AG09319 (cell line): ENCODE measurements around the gene GMPR2.
A peak's percentile ranks its signal among the peaks of the same experiment; 100 is the strongest.
"Not testable (repeated sequence)": the region's sequence is repeated elsewhere in the genome, so short reads cannot be mapped to it uniquely, and the experiment has no call there.

Source experiments
- DNase-seq: peaks from one replicate; pipeline ENCODE4 v3.0.0-alpha.2; 2010; ENCODE audit warnings: low read depth; ENCODE audit errors: extremely low read depth
- TF ChIP-seq, protein P1 (sequence below): IDR thresholded peaks from 2 replicates; pipeline ENCODE4 v1.5.1; 2011; ENCODE audit warnings: low read depth, mild to moderate bottlenecking, inconsistent platforms, low read length, moderate library complexity

GMPR2 gene

DNA sequence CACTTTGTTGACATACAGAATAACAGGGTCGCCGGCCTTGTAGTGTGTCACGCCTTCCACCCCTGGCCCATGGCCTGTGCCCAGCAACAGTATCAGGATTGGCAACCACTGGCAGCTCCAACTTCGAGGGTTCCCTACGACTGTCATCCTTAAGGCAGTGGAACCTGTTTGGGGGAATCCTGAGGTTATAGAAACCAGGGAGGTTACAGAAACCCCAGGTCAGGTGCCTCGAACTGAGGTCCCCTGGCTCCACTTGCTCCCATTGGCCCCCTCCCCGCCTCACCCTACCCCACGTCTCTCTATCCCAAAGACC is 37.9 kb upstream of the GMPR2 start:
- DNase-seq: no peak
- TF ChIP-seq, protein P1, sequence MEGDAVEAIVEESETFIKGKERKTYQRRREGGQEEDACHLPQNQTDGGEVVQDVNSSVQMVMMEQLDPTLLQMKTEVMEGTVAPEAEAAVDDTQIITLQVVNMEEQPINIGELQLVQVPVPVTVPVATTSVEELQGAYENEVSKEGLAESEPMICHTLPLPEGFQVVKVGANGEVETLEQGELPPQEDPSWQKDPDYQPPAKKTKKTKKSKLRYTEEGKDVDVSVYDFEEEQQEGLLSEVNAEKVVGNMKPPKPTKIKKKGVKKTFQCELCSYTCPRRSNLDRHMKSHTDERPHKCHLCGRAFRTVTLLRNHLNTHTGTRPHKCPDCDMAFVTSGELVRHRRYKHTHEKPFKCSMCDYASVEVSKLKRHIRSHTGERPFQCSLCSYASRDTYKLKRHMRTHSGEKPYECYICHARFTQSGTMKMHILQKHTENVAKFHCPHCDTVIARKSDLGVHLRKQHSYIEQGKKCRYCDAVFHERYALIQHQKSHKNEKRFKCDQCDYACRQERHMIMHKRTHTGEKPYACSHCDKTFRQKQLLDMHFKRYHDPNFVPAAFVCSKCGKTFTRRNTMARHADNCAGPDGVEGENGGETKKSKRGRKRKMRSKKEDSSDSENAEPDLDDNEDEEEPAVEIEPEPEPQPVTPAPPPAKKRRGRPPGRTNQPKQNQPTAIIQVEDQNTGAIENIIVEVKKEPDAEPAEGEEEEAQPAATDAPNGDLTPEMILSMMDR: no peak

DNA sequence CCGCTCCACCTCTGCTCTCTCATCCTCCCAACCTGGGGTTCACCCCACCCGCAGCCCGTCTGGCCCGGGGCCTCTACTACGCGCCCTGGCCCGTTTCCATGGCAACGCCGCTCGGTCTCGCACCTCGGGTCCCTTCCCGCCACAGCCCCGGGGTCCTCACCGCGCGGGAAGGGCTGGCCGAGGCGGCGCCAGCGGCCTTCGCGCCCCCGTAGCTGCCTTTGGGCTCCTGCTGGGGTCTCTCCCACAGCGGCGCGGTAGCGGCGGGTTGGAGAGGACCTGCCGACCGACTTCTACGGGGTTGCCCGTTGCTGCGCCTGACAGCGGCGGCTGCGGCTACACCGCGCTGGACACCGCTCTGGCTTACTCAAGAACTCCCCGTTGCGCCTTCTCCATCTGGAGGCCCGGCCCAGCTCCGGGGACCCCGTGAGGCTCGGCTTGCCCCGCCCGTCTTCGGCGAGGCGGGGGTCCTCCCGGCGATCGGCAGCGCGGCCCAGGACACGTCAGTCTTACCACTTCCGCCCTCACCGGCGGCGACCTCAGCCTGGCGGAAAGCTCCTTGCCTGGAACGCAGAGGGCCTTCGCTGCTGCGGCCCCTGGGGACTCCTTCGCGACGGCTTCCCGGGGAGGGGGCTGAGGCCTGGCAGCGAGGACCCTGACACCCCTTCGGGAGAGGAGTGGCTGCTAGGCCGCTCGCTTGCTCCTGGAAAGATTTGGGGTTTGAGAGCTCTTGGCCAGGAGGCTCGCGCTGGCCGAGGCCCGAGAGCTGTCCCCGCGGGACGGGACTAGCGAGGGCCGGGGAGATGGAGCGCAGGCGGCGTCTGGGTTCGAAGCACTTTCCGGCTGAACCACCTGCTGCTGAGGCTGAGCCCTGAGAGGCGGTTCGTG is 37.3 kb upstream of the GMPR2 start, which contains the start of gene TM9SF1:
TSS of gene TM9SF1 (minus strand) at position 256 of the 885 bp plus-strand sequence. CDS start 422 bp downstream, outside the sequence.
- TF ChIP-seq, protein P1: no peak
- peak; percentile 64 for DNase-seq

DNA sequence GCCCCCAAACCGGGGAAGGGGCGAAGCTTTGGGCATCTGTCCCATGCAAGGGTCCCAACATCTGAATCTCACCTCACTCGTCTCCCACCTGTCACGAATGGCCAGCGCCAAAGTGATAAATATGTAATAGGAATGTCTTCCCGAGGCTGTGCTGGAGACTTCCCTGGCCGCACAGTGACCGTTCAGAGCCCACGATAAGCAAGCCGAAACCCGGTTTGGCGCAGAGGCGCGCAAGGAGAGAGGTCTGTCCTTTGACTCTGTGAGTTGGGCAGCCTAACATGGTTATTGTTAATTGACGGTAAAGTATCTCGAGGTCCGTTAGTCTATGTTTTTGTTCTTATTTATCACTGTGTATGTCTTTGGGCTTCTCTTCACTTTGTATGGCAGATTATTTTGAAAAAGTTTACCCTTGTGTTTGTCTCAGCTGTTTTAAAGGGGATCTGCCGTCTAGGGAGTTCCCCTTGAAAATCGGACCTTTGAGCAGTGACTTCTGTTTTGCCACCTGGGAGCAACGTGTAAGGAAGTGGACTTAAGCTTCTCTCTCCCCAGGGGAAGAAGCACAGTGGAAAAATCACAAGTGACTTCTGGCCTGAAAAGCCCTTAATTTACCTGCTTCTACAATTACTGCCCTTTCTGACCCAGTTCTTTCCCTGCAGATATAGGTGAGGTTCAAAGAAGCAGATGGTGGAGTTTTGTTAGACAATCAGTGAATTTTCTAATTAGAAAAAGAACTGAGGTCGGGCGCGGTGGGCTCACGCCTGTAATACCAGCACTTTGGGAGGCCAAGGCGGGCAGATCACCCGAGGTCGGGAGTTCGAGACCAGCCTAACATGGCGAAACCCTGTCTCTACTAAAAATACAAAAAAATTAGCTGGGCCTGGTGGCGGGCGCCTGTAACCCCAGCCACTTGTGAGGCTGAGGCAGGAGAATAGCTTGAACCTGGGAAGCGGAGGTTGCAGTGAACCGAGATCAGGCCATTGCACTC is 36.4 kb upstream of the GMPR2 start:
- DNase-seq: no peak
- TF ChIP-seq, protein P1: no peak

DNA sequence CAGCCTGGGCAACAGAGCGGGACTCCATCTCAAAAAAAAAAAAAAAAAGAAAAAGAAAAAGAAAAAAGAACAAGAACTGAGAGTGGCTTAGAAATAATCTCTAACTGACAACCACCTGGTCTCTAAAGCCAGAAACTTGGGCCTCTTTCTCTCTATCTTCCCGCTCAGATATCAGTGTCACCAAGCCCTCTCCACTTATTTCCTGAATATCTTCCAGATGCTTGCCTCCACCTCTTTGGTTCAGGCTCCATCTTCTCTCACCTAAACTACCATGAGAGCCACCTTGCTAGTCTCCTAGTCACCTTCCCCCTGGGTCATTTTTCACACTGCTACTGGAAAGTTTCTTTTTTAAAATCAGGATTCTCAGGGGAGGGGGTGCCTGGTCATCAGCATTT is 35.7 kb upstream of the GMPR2 start:
- TF ChIP-seq, protein P1: no peak
- no peak for DNase-seq

DNA sequence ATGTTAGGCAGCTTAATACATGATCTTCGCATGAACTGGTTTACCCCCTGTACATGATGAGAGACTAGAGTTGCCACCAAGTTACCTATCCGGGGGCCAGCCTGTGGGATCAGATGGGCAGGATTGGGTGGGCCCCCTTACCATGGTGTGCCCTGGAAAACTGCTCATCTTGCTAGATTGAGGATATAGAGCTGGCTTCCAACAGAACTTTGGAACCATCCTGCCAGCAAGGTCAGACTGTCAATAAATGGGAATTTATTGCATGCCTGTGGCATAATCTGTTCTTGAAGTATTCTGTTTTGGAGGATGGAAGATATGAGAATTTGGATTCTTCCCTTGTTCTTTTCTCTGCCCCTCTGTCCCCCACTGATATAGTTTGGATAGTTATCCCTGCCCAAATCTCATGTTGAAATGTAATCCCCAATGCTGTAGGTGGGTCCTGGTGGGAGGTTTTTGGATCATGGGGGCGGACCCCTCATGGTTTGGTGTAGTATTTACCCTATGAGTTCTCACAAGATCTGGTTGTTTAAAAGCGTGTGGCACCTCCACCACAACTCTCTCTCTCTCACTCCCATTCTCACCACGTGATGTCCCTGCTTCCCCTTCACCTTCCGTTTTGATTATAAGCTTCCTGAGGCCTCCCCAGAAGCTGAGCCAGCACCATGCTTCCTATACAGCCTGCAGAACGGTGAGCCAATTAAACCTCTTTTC is 33.8 kb upstream of the GMPR2 start:
- DNase-seq: no peak
- TF ChIP-seq, protein P1: no peak

DNA sequence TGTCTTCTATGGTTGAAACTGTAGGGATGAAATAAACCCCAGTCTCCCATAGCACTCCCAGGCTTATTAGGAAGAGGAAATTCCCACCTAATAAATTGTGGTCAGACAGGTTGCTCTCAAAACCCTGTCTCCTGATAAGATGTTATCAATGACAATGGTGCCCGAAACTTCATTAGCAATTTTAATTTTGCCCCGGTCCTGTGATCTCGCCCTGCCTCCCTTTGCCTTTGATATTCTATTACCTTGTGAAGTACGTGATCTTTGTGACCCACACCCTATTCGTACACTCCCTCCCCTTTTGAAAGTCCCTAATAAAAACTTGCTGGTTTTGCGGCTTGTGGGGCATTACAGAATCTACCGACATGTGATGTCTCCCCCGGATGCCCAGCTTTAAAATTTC is 30.2 kb upstream of the GMPR2 start:
- DNase-seq: not testable (repeated sequence)

DNA sequence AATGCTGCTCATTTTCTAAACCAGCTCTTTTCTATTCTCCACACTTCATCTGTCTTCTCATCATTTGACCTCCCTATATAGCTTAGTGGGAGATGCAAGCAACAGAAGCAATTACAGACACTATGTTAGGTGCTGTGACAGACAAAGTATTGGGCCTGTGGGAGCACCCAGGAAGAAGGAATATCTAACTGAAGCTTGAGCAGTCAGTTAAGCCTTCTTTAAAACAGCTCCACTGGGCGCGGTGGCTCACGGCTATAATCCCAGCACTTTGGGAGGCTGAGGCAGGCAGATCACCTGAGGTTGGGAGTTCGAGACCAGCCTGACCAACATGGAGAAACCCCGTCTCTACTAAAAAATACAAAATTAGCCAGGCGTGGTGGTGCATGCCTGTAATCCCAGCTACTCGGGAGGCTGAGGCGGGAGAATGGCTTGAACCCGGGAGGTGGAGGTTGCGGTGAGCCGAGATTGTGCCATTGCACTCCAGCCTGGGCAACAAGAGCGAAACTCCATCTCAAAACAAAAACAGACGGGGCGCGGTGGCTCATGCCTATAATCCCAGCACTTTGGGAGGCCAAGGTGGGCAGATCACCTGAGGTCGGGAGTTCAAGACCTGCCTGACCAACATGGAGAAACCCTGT is 29.4 kb upstream of the GMPR2 start:
- not testable (repeated sequence) for DNase-seq
